GM20431 (cell line): Measurements from ENCODE around the gene CNTNAP2.

Source experiments
- in situ Hi-C: fragments of 300-500 bp; cut with MseI, MboI; formaldehyde crosslinking; loops from one replicate; pipeline ENCODE4 v1.15.0; 2020; ENCODE audit warnings: low sequenced_read_pairs; ENCODE audit not compliant: unreplicated experiment

The CNTNAP2 gene

GRCh38 chr7:147904219-147904576 is 1787.6 kb downstream of the CNTNAP2 start:
- in situ Hi-C loops: no loop called here

GRCh38 chr7:147909431-147910148 is 1793.0 kb downstream of the CNTNAP2 start:
- in situ Hi-C loops: no loop called here

- in situ Hi-C loops: no loop called here
Observed at GRCh38 chr7:147911201-147911601, 1794.6 kb downstream of the CNTNAP2 start.

GRCh38 chr7:147912291-147912690 is 1795.7 kb downstream of the CNTNAP2 start:
- in situ Hi-C loops: no loop called here

GRCh38 chr7:147912946-147913638 is 1796.5 kb downstream of the CNTNAP2 start:
- in situ Hi-C loops: no loop called here

GRCh38 chr7:147915781-147916180 is 1799.2 kb downstream of the CNTNAP2 start:
- in situ Hi-C loops: no loop called here

GRCh38 chr7:147916573-147916972 is 1800.0 kb downstream of the CNTNAP2 start:
- in situ Hi-C loops: no loop called here

- in situ Hi-C loops: no loop called here
Observed at GRCh38 chr7:147923841-147924240, 1807.2 kb downstream of the CNTNAP2 start.

GRCh38 chr7:147937428-147937827 is 1820.8 kb downstream of the CNTNAP2 start:
- in situ Hi-C loops: no loop called here

- in situ Hi-C loops: no loop called here
Observed at GRCh38 chr7:147941381-147941780, 1824.8 kb downstream of the CNTNAP2 start.

- in situ Hi-C loops: no loop called here
Observed at GRCh38 chr7:147944321-147944720, 1827.7 kb downstream of the CNTNAP2 start.

GRCh38 chr7:147952918-147953317 is 1836.3 kb downstream of the CNTNAP2 start:
- in situ Hi-C loops: no loop called here

- in situ Hi-C loops: no loop called here
Observed at GRCh38 chr7:147968046-147968610, 1851.5 kb downstream of the CNTNAP2 start.

- in situ Hi-C loops: no loop called here
Observed at GRCh38 chr7:147971606-147972110, 1855.1 kb downstream of the CNTNAP2 start.

- in situ Hi-C loops: no loop called here
Observed at GRCh38 chr7:147978201-147978600, 1861.6 kb downstream of the CNTNAP2 start.

GRCh38 chr7:147978651-147979050 is 1862.0 kb downstream of the CNTNAP2 start:
- in situ Hi-C loops: no loop called here

- in situ Hi-C loops: no loop called here
Observed at GRCh38 chr7:147980826-147981813, 1864.5 kb downstream of the CNTNAP2 start.

GRCh38 chr7:147982307-147982706 is 1865.7 kb downstream of the CNTNAP2 start:
- in situ Hi-C loops: no loop called here

GRCh38 chr7:147984265-147984664 is 1867.7 kb downstream of the CNTNAP2 start:
- in situ Hi-C loops: no loop called here

GRCh38 chr7:147990079-147990478 is 1873.5 kb downstream of the CNTNAP2 start:
- in situ Hi-C loops: no loop called here
